Panc1 (cell line): ENCODE data around the gene IFFO2. TPM values are rescaled to one million over a fixed set of nuclear protein-coding genes. Genes with fewer than 3 reads are reported as not detected.

Experiments
- ATAC-seq: fragments of 200-7000 bp; cut with Tn5 transposase; 2 replicates; pipeline ENCODE4 v1.9.1; 2020; ENCODE audit warnings: mild to moderate bottlenecking, moderate library complexity
- BruUV-seq: library from RNA; stranded (reverse); fragments of 400-500 nt; replicated peaks from 2 replicates; lab custom pipeline; 2021; lab: Mats Ljungman, UMichigan
- CTCF ChIA-PET: fragments of 300-600 bp; sonication (Branson Sonifier 250); formaldehyde crosslinking; loops from one replicate; lab custom pipeline; 2022; ENCODE audit warnings: antibody characterized with exemption; lab: Charles Lee
- POLR2A ChIA-PET: fragments of 300-600 bp; sonication (Branson Sonifier 250); formaldehyde crosslinking; loops from one replicate; lab custom pipeline; 2022; ENCODE audit warnings: antibody characterized with exemption; lab: Charles Lee
- DNase-seq: peaks from one replicate; pipeline ENCODE4 v3.0.0-alpha.2; 2010; ENCODE audit warnings: low read depth, low spot score
- H3K27ac ChIP-seq: 2 replicates; pipeline ENCODE4 v1.5.1; 2011; ENCODE audit warnings: mild to moderate bottlenecking, low read length, inconsistent platforms
- H3K27me3 ChIP-seq: fragments of 200-500 bp; sonication (Bioruptor generic); 2 replicates; pipeline ENCODE4 v1.6.0; 2014; ENCODE audit warnings: low read length, inconsistent platforms; ENCODE audit not compliant: control insufficient read depth, insufficient read depth
- H3K36me3 ChIP-seq: fragments of 200-500 bp; sonication (Bioruptor generic); 2 replicates; pipeline ENCODE4 v1.5.1; 2014; ENCODE audit warnings: inconsistent platforms, mild to moderate bottlenecking, low read length, moderate library complexity; ENCODE audit not compliant: control insufficient read depth, insufficient read depth
- H3K4me1 ChIP-seq: 2 replicates; pipeline ENCODE4 v1.5.1; 2011; ENCODE audit warnings: inconsistent platforms, mild to moderate bottlenecking, low read length, moderate library complexity; ENCODE audit not compliant: control insufficient read depth, insufficient read depth
- H3K4me3 ChIP-seq, 2 experiments: 2 replicates each; pipeline ENCODE4 v1.5.1; 2011 to 2012; ENCODE audit warnings: low read depth in 2 of 2, low read length in 2 of 2, mild to moderate bottlenecking in 2 of 2, inconsistent platforms in 1 of 2, moderate library complexity in 1 of 2
- H3K9me3 ChIP-seq: fragments of 200-500 bp; sonication (Bioruptor generic); 2 replicates; pipeline ENCODE4 v1.5.1; 2014; ENCODE audit warnings: low read depth, mild to moderate bottlenecking, inconsistent platforms, low read length, moderate library complexity; ENCODE audit not compliant: control insufficient read depth, insufficient read depth
- POLR2AphosphoS5 ChIP-seq: IDR thresholded peaks from 2 replicates; pipeline ENCODE4 v1.6.1; 2012; ENCODE audit warnings: mild to moderate bottlenecking, low read depth, low read length, moderate library complexity
- SIN3A ChIP-seq: IDR thresholded peaks from 2 replicates; pipeline ENCODE4 v1.6.1; 2012; ENCODE audit warnings: low read depth, mild to moderate bottlenecking, low read length, moderate library complexity, borderline replicate concordance; ENCODE audit not compliant: insufficient read depth
- TCF7L2 ChIP-seq: IDR thresholded peaks from 2 replicates; pipeline ENCODE4 v1.6.1; 2011; ENCODE audit warnings: mild to moderate bottlenecking, low read depth, low read length, inconsistent platforms
- in situ Hi-C: cut with HindIII; loops from 2 replicates; pipeline ENCODE4 v1.10.0; 2016; ENCODE audit warnings: low sequenced_read_pairs, low pct_unique_long_range_greater_than_20kb
- intact Hi-C: fragments of 100-400 bp; cut with micrococcal nuclease; formaldehyde crosslinking; loops from one replicate; pipeline ENCODE4 v1.10.0; 2022; ENCODE audit not compliant: unreplicated experiment
- total RNA-seq: library from RNA; stranded (reverse); gene quantifications from one replicate; pipeline ENCODE4 v1.2.1, GENCODE V29; 2021; ENCODE audit not compliant: unreplicated experiment
- TF ChIP-seq, protein P1 (sequence below): fragments of 450-650 bp; IDR thresholded peaks from 2 replicates; pipeline ENCODE4 v1.5.1; 2017; ENCODE audit warnings: mild to moderate bottlenecking
- TF ChIP-seq, protein P2 (sequence below), 2 experiments: IDR thresholded peaks; 2 replicates each; pipeline ENCODE4 v1.6.1; 2011 to 2012; ENCODE audit warnings: low read depth in 2 of 2, control low read depth in 1 of 2, low read length in 1 of 2, mild to moderate bottlenecking in 1 of 2, moderate library complexity in 1 of 2; ENCODE audit not compliant: insufficient read depth in 1 of 2

IFFO2 gene
- total RNA-seq, 1 experiment from 2014 or later, result 59.4 TPM

- Histone ChIP-seq H3K27me3 (no peaks in the 10 kb centered on the region), H3K4me3 (no peak overlapping the region), H3K4me1 (no peaks in the 10 kb centered on the region), H3K9me3 (no peaks in the 10 kb centered on the region), H3K27ac (no peak overlapping the region), H3K36me3 (no peaks in the 10 kb centered on the region)
- ATAC-seq, result no peak
- intact Hi-C loops, result no loop called here
- DNase-seq, result no peak
- POLR2A ChIA-PET, result no interaction called here
- TF ChIP-seq, protein P1, sequence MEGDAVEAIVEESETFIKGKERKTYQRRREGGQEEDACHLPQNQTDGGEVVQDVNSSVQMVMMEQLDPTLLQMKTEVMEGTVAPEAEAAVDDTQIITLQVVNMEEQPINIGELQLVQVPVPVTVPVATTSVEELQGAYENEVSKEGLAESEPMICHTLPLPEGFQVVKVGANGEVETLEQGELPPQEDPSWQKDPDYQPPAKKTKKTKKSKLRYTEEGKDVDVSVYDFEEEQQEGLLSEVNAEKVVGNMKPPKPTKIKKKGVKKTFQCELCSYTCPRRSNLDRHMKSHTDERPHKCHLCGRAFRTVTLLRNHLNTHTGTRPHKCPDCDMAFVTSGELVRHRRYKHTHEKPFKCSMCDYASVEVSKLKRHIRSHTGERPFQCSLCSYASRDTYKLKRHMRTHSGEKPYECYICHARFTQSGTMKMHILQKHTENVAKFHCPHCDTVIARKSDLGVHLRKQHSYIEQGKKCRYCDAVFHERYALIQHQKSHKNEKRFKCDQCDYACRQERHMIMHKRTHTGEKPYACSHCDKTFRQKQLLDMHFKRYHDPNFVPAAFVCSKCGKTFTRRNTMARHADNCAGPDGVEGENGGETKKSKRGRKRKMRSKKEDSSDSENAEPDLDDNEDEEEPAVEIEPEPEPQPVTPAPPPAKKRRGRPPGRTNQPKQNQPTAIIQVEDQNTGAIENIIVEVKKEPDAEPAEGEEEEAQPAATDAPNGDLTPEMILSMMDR, result no peak
- TF ChIP-seq, protein P2, sequence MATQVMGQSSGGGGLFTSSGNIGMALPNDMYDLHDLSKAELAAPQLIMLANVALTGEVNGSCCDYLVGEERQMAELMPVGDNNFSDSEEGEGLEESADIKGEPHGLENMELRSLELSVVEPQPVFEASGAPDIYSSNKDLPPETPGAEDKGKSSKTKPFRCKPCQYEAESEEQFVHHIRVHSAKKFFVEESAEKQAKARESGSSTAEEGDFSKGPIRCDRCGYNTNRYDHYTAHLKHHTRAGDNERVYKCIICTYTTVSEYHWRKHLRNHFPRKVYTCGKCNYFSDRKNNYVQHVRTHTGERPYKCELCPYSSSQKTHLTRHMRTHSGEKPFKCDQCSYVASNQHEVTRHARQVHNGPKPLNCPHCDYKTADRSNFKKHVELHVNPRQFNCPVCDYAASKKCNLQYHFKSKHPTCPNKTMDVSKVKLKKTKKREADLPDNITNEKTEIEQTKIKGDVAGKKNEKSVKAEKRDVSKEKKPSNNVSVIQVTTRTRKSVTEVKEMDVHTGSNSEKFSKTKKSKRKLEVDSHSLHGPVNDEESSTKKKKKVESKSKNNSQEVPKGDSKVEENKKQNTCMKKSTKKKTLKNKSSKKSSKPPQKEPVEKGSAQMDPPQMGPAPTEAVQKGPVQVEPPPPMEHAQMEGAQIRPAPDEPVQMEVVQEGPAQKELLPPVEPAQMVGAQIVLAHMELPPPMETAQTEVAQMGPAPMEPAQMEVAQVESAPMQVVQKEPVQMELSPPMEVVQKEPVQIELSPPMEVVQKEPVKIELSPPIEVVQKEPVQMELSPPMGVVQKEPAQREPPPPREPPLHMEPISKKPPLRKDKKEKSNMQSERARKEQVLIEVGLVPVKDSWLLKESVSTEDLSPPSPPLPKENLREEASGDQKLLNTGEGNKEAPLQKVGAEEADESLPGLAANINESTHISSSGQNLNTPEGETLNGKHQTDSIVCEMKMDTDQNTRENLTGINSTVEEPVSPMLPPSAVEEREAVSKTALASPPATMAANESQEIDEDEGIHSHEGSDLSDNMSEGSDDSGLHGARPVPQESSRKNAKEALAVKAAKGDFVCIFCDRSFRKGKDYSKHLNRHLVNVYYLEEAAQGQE (IDR thresholded peaks at IDR 0.05; ENCODE audit: insufficient read depth in 1 of 2, low read depth in 2 of 2, low read length in 1 of 2), result no peak
- TF ChIP-seq TCF7L2, result no peak
- no peak for TF ChIP-seq SIN3A
- no peak for TF ChIP-seq POLR2AphosphoS5
- CTCF ChIA-PET, result no interaction called here
- no TSS peak for BruUV-seq
- in situ Hi-C loops, result no loop called here
Observed at GRCh38 chr1:18881642-18882431, 74.6 kb downstream of the IFFO2 start.

DNA sequence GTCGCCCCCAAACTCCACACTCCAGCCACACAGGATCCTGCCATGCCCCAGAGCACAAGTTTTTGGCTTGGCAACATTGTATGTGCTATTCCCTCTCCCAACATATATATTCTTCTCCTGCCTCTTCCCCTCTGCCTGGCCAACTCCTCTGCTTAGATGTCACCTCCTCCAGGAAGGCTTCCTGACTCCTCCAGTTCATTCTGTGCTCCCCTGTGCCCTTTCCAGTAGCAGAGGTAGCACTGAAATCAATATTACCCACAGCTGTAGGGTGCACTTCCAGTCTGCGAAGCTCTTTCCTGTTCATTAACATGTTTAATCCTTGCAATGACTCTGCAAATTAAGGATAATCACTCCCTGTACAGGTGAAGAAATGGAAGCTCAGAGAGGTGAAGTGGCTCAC lies 75.3 kb downstream of the IFFO2 start:
- no peak overlapping the region for H3K27ac ChIP-seq
- no TSS peak for BruUV-seq
- no peaks in the 10 kb centered on the region for H3K27me3 ChIP-seq
- no peak overlapping the region for H3K4me3 ChIP-seq
- CTCF ChIA-PET, result no interaction called here
- TF ChIP-seq TCF7L2 (no peak), SIN3A (no peak), POLR2AphosphoS5 (no peak)
- TF ChIP-seq, protein P2 (IDR thresholded peaks at IDR 0.05; ENCODE audit: insufficient read depth in 1 of 2, low read depth in 2 of 2, low read length in 1 of 2), result no peak
- TF ChIP-seq, protein P1, result no peak
- H3K9me3 ChIP-seq, result no peaks in the 10 kb centered on the region
- no peak for DNase-seq
- no peaks in the 10 kb centered on the region for H3K36me3 ChIP-seq
- POLR2A ChIA-PET, result no interaction called here
- in situ Hi-C loops (no loop called here), intact Hi-C loops (no loop called here)
- no peaks in the 10 kb centered on the region for H3K4me1 ChIP-seq
- no peak for ATAC-seq
